OCI-LY3 (cell line): ENCODE measurements around the gene MDFIC.

ENCODE experiments used
- H2AFZ ChIP-seq: fragments of 200-600, 300-600 bp; shearing (Covaris generic); 2 replicates; pipeline ENCODE4 v1.6.0; 2014; ENCODE audit warnings: antibody characterized with exemption, low read depth, low read length
- H3K27ac ChIP-seq: fragments of 200-600, 300-600 bp; sonication (generic); 2 replicates; pipeline ENCODE4 v1.5.1; 2014; ENCODE audit warnings: mild to moderate bottlenecking, low read length, moderate library complexity, mixed read lengths
- H3K27me3 ChIP-seq: fragments of 200-600, 300-600 bp; sonication (generic); 2 replicates; pipeline ENCODE4 v1.6.1; 2014; ENCODE audit warnings: low read depth, low read length, mixed read lengths
- H3K36me3 ChIP-seq: fragments of 200-600, 300-600 bp; sonication (generic); replicated peaks from 2 replicates; pipeline ENCODE3; 2014; ENCODE audit warnings: low read depth, low read length, mixed read lengths
- H3K4me1 ChIP-seq: fragments of 300-600, 200-600 bp; sonication (generic); 2 replicates; pipeline ENCODE4 v1.6.1; 2014; ENCODE audit warnings: low read length, mixed read lengths
- H3K4me2 ChIP-seq: fragments of 200-600, 300-600 bp; sonication (generic); 2 replicates; pipeline ENCODE4 v1.6.1; 2014; ENCODE audit warnings: low read length, mixed read lengths
- H3K4me3 ChIP-seq: fragments of 300-600, 200-600 bp; sonication (generic); 2 replicates; pipeline ENCODE4 v1.5.1; 2014; ENCODE audit warnings: antibody characterized with exemption, mild to moderate bottlenecking, low read length, moderate library complexity
- H3K79me2 ChIP-seq: fragments of 300-600, 200-600 bp; shearing (Covaris generic); 2 replicates; pipeline ENCODE4 v1.6.1; 2014; ENCODE audit warnings: mild to moderate bottlenecking, low read length, mixed read lengths
- H3K9ac ChIP-seq: fragments of 300-600, 200-600 bp; shearing (Covaris generic); 2 replicates; pipeline ENCODE4 v1.6.0; 2014; ENCODE audit warnings: mild to moderate bottlenecking, low read length, moderate library complexity
- H3K9me3 ChIP-seq: fragments of 200-600, 300-600 bp; shearing (Covaris generic); 2 replicates; pipeline ENCODE4 v1.6.1; 2014; ENCODE audit warnings: low read length, mixed read lengths; ENCODE audit not compliant: insufficient read depth
- H4K20me1 ChIP-seq: fragments of 200-600, 300-600 bp; sonication (generic); 2 replicates; pipeline ENCODE4 v1.6.1; 2016; ENCODE audit warnings: low read length, mixed read lengths; ENCODE audit not compliant: insufficient read depth
- EZH2phosphoT487 ChIP-seq: fragments of 200-600 bp; shearing (Covaris generic); IDR thresholded peaks from 2 replicates; pipeline ENCODE4 v1.6.1; 2018; ENCODE audit warnings: antibody characterized with exemption, mixed run types, low read depth
- TF ChIP-seq, protein P1 (sequence below): fragments of 200-600, 300-600 bp; sonication (generic); IDR thresholded peaks from 2 replicates; pipeline ENCODE4 v1.5.1; 2014; ENCODE audit warnings: antibody characterized with exemption, low read length, low read depth

Gene MDFIC

GRCh38 chr7:114985116-114985715, 63.3 kb downstream of the MDFIC start:
- Histone ChIP-seq H3K27ac (no peak overlapping the region), H3K9ac (no peak overlapping the region), H2AFZ (no peak overlapping the region), H3K79me2 (peaks cover 87% of the 10 kb centered on the region), H3K36me3 (peaks cover 79% of the 10 kb centered on the region), H4K20me1 (peaks cover 85% of the 10 kb centered on the region), H3K9me3 (no peaks in the 10 kb centered on the region), H3K4me2 (no peak overlapping the region), H3K4me3 (no peak overlapping the region), H3K27me3 (no peaks in the 10 kb centered on the region), H3K4me1 (no peaks in the 10 kb centered on the region)
- TF ChIP-seq, protein P1, sequence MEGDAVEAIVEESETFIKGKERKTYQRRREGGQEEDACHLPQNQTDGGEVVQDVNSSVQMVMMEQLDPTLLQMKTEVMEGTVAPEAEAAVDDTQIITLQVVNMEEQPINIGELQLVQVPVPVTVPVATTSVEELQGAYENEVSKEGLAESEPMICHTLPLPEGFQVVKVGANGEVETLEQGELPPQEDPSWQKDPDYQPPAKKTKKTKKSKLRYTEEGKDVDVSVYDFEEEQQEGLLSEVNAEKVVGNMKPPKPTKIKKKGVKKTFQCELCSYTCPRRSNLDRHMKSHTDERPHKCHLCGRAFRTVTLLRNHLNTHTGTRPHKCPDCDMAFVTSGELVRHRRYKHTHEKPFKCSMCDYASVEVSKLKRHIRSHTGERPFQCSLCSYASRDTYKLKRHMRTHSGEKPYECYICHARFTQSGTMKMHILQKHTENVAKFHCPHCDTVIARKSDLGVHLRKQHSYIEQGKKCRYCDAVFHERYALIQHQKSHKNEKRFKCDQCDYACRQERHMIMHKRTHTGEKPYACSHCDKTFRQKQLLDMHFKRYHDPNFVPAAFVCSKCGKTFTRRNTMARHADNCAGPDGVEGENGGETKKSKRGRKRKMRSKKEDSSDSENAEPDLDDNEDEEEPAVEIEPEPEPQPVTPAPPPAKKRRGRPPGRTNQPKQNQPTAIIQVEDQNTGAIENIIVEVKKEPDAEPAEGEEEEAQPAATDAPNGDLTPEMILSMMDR: no peak
- no peak for TF ChIP-seq EZH2phosphoT487

DNA sequence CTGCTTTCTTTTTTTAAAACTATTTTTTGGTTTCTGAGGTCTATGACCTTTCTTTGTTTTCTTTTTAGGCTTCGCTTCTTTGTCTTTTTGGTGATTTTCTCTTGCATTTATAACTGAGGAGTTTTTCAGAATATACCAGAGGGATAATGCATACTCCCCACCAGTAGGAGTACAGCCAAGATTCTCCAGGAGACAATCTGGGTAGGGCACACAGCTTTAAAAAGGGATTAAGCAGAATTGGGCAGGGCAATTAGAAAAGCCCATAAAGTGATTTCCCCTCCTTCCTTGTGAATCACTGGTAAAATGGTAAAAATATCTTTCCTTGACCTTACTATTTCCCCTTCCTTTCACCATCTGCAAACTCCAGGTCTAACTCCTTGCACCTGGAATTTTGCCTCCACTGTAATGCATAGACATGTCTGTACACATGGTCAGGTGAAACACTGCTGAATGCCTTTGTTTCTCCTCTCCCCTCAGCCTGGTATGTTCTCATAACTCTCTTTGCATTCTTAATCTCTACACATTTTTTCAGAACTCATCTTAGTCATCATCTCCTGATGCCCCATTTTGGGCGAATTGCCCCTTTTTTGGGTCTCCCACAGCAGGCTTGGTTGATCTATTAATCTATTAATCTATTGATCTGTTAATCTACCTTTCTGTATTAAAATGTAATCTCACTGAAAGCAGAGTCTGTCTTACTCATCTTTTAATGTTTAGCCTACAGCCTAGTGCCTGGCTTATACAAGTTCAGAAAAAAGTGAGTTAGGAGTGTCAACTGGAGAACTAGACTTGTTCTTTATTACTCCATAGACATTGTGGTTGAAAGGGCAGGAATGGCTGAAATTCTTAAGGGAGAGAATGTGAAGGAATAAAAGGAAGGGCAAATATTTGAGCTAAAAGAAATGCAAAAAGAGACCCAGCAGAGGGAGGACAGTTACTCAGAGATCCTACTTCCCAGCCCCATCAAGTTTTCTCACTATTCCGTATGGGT, 64.6 kb downstream of the MDFIC start:
- Histone ChIP-seq H3K9me3 (no peaks in the 10 kb centered on the region), H3K4me2 (no peak overlapping the region), H3K27ac (no peak overlapping the region), H3K27me3 (no peaks in the 10 kb centered on the region), H3K79me2 (peaks cover 77% of the 10 kb centered on the region), H4K20me1 (peaks cover 74% of the 10 kb centered on the region), H3K9ac (no peak overlapping the region), H3K4me3 (no peak overlapping the region), H3K36me3 (peaks cover 69% of the 10 kb centered on the region), H3K4me1 (no peaks in the 10 kb centered on the region), H2AFZ (no peak overlapping the region)
- TF ChIP-seq, protein P1: no peak
- TF ChIP-seq EZH2phosphoT487: no peak

GRCh38 chr7:114988026-114988425, 66.1 kb downstream of the MDFIC start:
- no peak overlapping the region for H3K9ac ChIP-seq
- no peak overlapping the region for H2AFZ ChIP-seq
- H3K79me2 ChIP-seq: peaks cover 76% of the 10 kb centered on the region
- no peaks in the 10 kb centered on the region for H3K4me1 ChIP-seq
- H3K9me3 ChIP-seq: no peaks in the 10 kb centered on the region
- H3K4me3 ChIP-seq: no peak overlapping the region
- no peak for TF ChIP-seq EZH2phosphoT487
- TF ChIP-seq, protein P1: no peak
- no peak overlapping the region for H3K4me2 ChIP-seq
- H3K36me3 ChIP-seq: peaks cover 59% of the 10 kb centered on the region
- no peak overlapping the region for H3K27ac ChIP-seq
- H3K27me3 ChIP-seq: no peaks in the 10 kb centered on the region
- H4K20me1 ChIP-seq: peaks cover 65% of the 10 kb centered on the region

- Histone ChIP-seq H4K20me1 (peaks cover 60% of the 10 kb centered on the region), H3K79me2 (peaks cover 75% of the 10 kb centered on the region), H3K36me3 (peaks cover 55% of the 10 kb centered on the region), H3K9me3 (no peaks in the 10 kb centered on the region), H3K9ac (no peak overlapping the region), H3K4me3 (no peak overlapping the region), H3K4me2 (no peak overlapping the region), H3K27ac (no peak overlapping the region), H2AFZ (no peak overlapping the region), H3K27me3 (no peaks in the 10 kb centered on the region), H3K4me1 (no peaks in the 10 kb centered on the region)
- TF ChIP-seq, protein P1: no peak
Observed at GRCh38 chr7:114988755-114989375, 67.0 kb downstream of the MDFIC start.
